Measurements from ENCODE around the gene SHISA3.

SHISA3 gene

GRCh38 chr4:42392436-42392835 lies 4.9 kb upstream of the SHISA3 start:
- DNase-seq: no peak

GRCh38 chr4:42395595-42395994 lies 1.7 kb upstream of the SHISA3 start:
- DNase-seq: no peak

DNA sequence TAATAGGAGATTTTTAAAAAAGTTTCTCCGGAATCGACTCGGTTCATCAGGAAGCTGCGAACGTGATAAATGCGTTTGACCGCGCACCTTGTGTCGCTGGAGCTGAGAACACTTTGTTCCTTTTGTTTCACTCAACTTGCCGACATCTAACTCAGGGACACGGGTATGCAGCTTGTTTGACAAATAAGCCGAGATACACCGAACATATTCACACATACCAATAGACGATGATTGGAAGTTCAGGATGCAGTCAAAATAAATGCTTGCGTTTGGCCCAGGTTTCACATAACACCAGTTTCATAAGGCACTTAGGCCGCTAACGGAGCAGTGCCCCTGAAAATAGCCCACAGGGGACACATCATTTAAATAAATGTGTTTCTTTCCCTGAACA lies 932 bp upstream of the SHISA3 start:
- DNase-seq: no peak

GRCh38 chr4:42397635-42398170 lies 415 bp downstream of the SHISA3 start:
- DNase-seq: peak in 1 of 2 experiments; percentile 58

DNA sequence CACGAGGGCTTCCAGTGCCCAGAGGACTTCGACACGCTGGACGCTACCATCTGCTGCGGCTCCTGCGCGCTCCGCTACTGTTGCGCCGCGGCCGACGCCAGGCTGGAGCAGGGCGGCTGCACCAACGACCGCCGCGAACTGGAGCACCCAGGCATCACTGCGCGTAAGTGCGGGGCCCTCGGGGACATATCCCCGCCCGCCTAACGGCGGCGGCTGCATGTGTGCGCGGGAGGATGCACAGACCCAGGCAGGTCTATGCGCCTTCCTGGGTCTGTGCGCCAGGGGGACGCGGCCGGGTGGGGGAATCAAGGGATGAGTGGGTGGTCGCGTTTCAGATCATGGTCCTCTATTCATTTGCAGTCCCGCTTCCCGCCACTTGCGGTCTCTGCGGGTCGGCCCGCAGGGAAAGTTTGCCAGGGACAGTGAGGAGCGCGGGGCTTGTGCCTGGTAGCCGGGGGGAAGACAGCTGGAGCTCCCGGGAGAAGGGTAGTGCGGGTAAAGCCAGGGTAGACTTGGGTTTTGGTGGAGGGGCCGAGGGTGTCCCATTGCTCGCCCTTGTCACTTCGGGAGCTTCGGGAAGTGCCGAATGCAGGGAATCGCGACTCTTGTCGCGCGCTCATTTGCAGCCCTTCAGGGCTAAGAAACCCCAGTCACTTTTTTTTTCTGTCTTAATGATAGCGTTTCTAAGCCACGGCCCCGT lies 1.0 kb downstream of the SHISA3 start:
- DNase-seq: peak in 1 of 2 experiments; percentile 58

DNA sequence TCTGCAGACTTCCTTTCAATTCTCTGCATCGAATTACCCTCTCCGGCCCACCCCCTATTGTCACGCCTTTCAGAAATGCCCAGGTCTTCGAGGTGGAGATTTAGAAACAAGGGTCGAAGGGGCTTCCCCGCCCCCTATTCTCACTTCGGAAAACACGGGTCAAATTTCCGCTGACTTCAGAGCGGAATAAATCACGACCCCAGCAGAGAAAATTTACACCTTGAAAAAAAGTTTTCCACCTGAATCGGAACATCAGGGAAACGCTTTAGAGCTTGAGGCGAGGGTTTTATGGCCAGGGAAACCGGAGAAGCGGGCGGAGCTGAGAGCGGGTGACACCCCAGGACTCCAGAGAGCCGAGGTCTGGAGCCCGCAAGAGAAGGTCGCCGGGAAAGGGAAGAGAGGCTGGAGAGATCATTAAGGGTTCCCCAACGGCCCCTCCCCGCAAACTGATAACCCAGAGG lies 1.6 kb downstream of the SHISA3 start:
- peak in 1 of 2 experiments; percentile 5 for DNase-seq

DNA sequence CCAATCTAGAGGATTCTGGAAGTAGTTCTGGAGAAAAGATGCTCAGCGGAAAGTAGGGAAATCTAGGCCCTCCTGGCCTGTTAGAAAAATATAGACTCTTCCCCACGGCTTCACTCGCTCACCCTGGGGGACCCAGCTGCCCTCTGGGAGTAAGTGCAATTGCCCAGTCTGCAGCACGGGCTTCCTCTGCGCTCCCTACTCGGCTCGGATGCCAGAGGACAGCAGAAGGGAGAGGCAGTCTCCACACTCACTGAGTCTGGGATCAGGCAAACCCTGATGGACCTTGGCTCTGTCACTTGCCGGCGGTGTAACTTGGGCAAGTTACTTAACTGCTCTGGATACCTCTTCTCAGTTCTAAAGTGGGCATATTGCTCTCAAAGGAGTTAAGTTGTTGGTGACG lies 2.1 kb downstream of the SHISA3 start:
- DNase-seq: peak in 1 of 2 experiments; percentile 10

DNA sequence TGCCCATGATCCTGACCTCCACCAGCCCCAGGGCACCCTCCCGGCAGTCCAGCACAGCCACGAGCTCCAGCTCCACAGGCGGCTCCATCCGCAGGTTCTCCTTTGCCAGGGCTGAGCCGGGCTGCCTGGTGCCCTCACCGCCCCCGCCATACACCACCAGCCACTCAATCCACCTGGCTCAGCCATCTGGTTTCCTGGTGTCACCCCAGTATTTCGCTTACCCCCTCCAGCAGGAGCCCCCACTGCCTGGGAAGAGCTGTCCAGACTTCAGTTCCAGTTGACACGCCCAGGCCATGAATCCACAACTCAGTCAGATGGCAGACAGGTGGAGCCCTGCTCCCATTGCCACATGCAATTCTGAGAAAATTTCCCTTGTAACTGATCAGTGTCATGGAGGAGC lies 3.9 kb downstream of the SHISA3 start:
- DNase-seq: peak in 1 of 2 experiments; percentile 25

GRCh38 chr4:42404001-42404400 lies 6.7 kb downstream of the SHISA3 start:
- no peak for DNase-seq

DNA sequence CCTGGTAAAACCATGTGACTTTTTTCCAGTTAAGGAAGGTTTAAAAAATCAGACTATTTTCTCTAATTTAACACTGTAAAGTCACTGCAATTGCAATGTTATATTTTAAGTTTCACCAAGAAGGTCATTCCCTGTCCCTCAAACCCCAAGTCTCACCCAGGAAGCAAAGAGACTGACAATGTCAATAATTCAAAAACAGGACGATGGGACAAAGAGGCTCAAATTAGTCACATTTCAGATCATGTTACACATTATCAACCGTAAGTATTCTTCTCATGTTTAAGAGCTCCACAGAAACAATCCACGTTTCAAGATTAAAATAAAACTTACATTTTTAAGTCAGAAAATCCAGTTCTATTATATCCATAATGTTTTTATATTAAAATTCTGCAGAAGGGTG lies 13.2 kb downstream of the SHISA3 start:
- no peak for DNase-seq

- DNase-seq: no peak
Observed at GRCh38 chr4:42411803-42412202, 14.5 kb downstream of the SHISA3 start.

GRCh38 chr4:42412251-42412650 lies 15.0 kb downstream of the SHISA3 start:
- no peak for DNase-seq

DNA sequence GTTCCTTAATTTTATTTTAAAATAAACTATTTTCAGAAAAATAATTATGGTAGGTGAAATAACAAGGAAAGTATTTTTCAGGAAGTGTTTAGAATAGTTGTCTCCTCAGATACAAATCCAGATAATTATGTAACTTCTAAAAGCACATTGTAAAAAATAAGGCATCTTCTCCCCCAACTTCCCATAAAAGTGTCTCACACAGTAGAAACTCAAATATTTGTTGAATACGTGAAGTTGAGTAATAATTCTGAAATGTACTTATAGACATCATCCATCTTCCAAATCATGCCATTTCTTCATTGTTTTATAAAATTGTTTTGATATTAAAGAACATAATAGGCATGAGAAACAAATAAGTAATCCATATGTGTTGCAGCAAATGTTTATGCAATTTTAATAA lies 18.0 kb downstream of the SHISA3 start:
- DNase-seq: no peak

DNA sequence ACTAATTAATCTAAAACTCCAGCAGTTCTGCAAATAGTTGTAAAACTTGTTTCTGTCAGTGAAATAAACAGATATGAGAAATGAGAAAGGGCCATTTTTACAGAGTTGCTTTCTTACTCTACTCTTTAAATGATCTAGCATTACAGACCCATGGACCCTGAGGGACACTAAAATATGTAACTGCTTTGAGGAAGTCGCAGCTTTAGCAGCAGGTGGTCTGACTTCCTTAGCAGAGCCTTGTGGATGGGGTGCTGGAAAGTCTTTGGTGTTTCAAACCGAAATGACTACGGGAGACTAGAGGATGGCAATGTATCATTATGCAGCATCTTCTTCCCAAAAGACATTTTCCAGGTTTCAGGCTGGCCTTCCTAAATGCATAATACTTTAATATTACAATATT lies 18.7 kb downstream of the SHISA3 start:
- DNase-seq: no peak

- DNase-seq: no peak
Observed at GRCh38 chr4:42417550-42417949, 20.3 kb downstream of the SHISA3 start.

DNA sequence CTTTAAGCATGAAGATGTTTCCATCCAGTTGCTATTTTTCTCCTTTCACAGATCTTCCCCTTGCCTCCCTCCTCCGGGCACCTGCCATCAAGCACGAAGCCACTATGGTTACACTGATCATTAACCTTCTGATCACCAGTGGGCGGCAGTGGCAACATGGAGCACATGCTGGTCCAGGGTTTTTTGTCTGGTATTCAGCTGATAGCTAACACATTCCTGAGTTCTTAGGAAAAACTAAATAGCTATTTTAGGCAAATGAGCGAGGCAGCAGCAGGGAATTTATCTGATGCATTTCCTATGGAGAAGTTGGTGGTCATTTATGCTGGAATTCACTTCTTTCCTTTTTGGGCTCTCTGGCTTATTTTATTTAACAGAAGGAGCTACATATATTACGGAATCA lies 22.9 kb downstream of the SHISA3 start:
- DNase-seq: peak in 1 of 2 experiments; percentile 10

DNA sequence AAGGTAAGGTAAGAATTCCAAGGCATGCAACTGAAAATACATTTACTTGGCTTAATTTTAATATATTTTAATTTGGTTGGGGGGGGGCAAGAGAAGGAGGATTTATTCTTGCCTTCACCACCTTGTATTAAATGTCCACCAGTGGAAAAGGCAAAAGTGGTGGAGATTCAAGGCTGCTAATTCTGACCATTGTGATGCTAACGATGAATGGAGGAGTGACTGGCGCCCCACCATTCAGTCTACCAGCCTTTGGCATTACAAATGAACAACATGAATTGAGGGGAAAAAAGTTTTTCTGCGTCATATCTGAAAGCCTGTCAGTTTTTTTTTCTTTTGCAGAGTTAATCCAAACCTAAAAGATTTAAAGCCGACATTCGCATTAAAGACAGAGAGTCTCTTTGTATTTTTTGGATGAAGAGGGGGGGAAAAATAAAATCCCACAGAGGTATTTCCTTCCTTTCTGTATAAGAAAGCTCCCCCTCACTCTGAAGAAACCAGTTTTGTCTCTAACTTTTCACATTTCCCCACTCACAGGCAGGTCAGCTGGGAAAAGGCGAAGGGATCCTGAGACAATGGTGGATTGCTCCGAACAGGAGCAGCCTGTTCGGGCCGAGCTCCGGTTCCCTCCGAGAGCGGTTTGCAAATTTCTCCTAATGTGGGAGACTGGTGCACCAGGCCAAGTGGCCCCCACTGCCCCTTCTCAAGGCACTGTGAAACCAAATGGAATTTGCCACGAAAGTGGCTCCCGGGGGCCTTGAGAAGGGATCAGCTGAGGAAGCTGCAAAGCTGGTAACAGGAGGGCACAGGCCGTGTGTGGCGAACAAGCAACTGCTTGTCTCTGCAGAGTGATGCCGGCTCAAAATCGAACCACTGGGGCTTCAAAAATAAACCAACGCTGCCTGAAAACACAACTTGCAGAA lies 28.1 kb downstream of the SHISA3 start:
- DNase-seq: no peak

DNA sequence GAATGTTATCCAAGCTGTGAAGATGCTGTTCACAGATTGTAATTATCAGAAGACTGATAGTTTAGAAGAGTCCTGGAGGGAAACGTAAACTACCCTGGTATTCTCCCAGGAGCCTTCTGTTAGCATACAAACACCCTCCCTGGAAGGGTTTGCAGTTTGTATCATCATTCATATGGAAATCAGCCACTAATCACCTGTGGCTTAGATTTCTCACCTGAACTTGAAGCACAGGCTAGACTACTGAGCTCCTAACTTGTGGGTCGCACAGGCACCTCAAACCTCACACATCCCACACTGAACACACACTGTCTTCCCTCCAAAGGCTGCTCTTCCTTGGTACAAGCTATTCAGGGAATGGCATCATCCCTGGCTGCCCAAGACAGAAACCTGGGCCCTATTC lies 30.7 kb downstream of the SHISA3 start:
- no peak for DNase-seq

GRCh38 chr4:42436928-42437565 lies 39.8 kb downstream of the SHISA3 start:
- DNase-seq: no peak

GRCh38 chr4:42440083-42440482 lies 42.8 kb downstream of the SHISA3 start:
- DNase-seq: no peak

- DNase-seq: no peak
Observed at GRCh38 chr4:42442601-42443000, 45.3 kb downstream of the SHISA3 start.

DNA sequence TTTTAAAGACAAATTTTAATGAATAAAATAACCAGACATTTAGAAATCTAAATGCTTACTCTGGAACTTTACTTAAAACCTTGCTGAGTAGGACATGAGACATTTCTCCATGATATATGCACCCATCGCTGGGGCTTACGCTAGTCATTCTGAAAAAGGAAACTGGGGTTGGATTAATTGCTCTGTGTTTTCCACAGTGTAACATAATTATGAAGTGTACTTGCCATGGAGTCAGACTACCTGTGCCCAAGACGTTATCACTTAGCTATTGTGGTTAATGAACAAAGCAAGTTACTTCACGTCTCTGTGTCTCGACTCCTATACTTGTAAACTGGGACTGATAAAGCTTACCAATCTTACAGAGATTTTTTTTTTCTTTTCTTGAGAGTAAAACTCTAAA lies 47.8 kb downstream of the SHISA3 start:
- no peak for DNase-seq

- DNase-seq: no peak
Observed at GRCh38 chr4:42446823-42447222, 49.5 kb downstream of the SHISA3 start.
